Measurements from ENCODE around the gene RCL1.

RCL1 gene

DNA sequence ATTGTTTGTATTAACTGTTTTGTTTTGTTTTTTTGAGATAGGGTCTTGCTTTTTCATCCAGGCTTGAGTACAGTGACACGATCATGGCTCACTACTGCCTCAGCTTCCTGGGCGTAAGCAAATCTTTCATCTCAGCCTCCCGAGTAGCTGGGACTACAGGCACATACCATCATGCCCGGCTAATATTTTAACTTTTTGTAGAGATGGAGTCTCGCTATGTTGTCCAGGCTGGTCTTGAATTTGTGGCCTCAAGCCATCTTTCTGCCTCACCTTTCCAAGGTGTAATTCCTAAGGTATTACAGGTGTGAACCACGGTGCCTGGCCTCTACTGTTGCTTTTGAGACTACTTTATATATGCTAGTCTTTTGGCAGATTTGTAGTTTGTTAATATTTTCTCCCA is 8.4 kb downstream of the RCL1 start:
- TF ChIP-seq, protein P1, sequence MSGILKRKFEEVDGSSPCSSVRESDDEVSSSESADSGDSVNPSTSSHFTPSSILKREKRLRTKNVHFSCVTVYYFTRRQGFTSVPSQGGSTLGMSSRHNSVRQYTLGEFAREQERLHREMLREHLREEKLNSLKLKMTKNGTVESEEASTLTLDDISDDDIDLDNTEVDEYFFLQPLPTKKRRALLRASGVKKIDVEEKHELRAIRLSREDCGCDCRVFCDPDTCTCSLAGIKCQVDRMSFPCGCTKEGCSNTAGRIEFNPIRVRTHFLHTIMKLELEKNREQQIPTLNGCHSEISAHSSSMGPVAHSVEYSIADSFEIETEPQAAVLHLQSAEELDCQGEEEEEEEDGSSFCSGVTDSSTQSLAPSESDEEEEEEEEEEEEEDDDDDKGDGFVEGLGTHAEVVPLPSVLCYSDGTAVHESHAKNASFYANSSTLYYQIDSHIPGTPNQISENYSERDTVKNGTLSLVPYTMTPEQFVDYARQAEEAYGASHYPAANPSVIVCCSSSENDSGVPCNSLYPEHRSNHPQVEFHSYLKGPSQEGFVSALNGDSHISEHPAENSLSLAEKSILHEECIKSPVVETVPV (CRISPR knock-in tag; IDR thresholded peaks at IDR 0.05), result no peak
- TF ChIP-seq ZFP3 (CRISPR knock-in tag; IDR thresholded peaks at IDR 0.05) (no peak), RARB (CRISPR knock-in tag; IDR thresholded peaks at IDR 0.05) (no peak), ISL1 (CRISPR knock-in tag; IDR thresholded peaks at IDR 0.05) (no peak), ZC3H10 (CRISPR knock-in tag; IDR thresholded peaks at IDR 0.05) (no peak), ZNF70 (CRISPR knock-in tag; IDR thresholded peaks at IDR 0.05) (no peak), PPARA (CRISPR knock-in tag; IDR thresholded peaks at IDR 0.05; ENCODE audit: borderline replicate concordance) (no peak), CSDC2 (CRISPR knock-in tag; IDR thresholded peaks at IDR 0.05) (no peak), BACH2 (CRISPR knock-in tag; IDR thresholded peaks at IDR 0.05; ENCODE audit: borderline replicate concordance) (no peak), TOX (CRISPR knock-in tag; IDR thresholded peaks at IDR 0.05; ENCODE audit: borderline replicate concordance) (no peak), OSR1 (CRISPR knock-in tag; IDR thresholded peaks at IDR 0.05) (no peak), TCF4 (CRISPR knock-in tag; IDR thresholded peaks at IDR 0.05; ENCODE audit: borderline replicate concordance) (no peak), ESRRG (CRISPR knock-in tag; IDR thresholded peaks at IDR 0.05) (no peak)
- TF ChIP-seq, protein P2, sequence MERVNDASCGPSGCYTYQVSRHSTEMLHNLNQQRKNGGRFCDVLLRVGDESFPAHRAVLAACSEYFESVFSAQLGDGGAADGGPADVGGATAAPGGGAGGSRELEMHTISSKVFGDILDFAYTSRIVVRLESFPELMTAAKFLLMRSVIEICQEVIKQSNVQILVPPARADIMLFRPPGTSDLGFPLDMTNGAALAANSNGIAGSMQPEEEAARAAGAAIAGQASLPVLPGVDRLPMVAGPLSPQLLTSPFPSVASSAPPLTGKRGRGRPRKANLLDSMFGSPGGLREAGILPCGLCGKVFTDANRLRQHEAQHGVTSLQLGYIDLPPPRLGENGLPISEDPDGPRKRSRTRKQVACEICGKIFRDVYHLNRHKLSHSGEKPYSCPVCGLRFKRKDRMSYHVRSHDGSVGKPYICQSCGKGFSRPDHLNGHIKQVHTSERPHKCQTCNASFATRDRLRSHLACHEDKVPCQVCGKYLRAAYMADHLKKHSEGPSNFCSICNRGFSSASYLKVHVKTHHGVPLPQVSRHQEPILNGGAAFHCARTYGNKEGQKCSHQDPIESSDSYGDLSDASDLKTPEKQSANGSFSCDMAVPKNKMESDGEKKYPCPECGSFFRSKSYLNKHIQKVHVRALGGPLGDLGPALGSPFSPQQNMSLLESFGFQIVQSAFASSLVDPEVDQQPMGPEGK (CRISPR knock-in tag; IDR thresholded peaks at IDR 0.05; ENCODE audit: borderline replicate concordance), result no peak
- TF ChIP-seq, protein P3, sequence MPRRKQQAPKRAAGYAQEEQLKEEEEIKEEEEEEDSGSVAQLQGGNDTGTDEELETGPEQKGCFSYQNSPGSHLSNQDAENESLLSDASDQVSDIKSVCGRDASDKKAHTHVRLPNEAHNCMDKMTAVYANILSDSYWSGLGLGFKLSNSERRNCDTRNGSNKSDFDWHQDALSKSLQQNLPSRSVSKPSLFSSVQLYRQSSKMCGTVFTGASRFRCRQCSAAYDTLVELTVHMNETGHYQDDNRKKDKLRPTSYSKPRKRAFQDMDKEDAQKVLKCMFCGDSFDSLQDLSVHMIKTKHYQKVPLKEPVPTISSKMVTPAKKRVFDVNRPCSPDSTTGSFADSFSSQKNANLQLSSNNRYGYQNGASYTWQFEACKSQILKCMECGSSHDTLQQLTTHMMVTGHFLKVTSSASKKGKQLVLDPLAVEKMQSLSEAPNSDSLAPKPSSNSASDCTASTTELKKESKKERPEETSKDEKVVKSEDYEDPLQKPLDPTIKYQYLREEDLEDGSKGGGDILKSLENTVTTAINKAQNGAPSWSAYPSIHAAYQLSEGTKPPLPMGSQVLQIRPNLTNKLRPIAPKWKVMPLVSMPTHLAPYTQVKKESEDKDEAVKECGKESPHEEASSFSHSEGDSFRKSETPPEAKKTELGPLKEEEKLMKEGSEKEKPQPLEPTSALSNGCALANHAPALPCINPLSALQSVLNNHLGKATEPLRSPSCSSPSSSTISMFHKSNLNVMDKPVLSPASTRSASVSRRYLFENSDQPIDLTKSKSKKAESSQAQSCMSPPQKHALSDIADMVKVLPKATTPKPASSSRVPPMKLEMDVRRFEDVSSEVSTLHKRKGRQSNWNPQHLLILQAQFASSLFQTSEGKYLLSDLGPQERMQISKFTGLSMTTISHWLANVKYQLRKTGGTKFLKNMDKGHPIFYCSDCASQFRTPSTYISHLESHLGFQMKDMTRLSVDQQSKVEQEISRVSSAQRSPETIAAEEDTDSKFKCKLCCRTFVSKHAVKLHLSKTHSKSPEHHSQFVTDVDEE (CRISPR knock-in tag; IDR thresholded peaks at IDR 0.05), result no peak
- TF ChIP-seq, protein P4, sequence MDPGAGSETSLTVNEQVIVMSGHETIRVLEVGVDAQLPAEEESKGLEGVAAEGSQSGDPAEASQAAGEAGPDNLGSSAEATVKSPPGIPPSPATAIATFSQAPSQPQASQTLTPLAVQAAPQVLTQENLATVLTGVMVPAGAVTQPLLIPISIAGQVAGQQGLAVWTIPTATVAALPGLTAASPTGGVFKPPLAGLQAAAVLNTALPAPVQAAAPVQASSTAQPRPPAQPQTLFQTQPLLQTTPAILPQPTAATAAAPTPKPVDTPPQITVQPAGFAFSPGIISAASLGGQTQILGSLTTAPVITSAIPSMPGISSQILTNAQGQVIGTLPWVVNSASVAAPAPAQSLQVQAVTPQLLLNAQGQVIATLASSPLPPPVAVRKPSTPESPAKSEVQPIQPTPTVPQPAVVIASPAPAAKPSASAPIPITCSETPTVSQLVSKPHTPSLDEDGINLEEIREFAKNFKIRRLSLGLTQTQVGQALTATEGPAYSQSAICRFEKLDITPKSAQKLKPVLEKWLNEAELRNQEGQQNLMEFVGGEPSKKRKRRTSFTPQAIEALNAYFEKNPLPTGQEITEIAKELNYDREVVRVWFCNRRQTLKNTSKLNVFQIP (CRISPR knock-in tag; IDR thresholded peaks at IDR 0.05; ENCODE audit: borderline replicate concordance, low read depth), result no peak
- no peak for ATAC-seq

DNA sequence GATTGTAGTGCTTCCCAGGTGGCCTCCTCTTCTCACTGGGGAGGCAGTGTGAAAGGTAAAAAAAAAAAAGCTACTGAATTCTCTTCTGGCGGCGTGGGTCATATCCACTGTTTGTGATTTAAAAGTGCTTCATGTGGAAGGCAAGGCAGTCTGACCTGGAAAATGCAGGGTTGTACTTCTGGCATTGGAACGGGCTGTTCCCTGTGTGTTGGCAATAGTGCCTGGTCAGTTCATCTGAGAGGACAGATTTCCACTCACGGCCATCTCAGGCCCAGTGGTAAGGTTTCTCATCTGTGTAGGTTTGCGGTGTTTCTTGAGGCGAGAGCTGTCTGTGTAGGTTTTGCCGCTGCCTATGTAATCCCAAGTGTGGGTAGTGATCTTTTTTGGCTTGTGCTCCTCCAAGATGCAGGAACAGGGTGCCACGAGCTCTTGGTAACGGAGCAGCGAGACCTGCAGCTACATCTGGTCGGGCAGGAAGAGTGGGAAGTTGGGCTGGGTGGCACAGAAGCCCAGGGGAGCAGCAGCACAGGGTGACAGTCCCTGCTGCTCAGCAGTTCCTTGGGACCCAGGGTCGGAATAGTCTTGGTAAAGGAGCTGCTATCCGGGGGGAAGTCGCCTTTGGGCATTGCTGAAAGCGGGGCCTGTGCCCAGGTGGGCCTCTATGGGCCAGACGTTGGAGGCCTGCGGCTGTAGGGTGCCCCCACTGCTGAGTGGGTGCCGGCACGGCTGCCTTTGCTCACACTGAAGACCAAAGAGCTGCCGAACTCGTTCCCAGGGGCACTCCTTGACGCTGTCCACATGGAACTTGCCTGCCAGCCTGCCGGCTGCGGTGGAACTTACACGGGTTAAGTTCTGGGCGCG is 11.2 kb downstream of the RCL1 start:
- TF ChIP-seq, protein P4 (CRISPR knock-in tag; IDR thresholded peaks at IDR 0.05; ENCODE audit: borderline replicate concordance, low read depth), result no peak
- TF ChIP-seq SNAI2 (CRISPR knock-in tag; IDR thresholded peaks at IDR 0.05), result no peak
- no peak for TF ChIP-seq ZNF8 (CRISPR knock-in tag; IDR thresholded peaks at IDR 0.05)
- no peak for TF ChIP-seq ESRRG (CRISPR knock-in tag; IDR thresholded peaks at IDR 0.05)
- no peak for TF ChIP-seq GLIS3 (CRISPR knock-in tag; IDR thresholded peaks at IDR 0.05)
- ATAC-seq, result no peak

DNA sequence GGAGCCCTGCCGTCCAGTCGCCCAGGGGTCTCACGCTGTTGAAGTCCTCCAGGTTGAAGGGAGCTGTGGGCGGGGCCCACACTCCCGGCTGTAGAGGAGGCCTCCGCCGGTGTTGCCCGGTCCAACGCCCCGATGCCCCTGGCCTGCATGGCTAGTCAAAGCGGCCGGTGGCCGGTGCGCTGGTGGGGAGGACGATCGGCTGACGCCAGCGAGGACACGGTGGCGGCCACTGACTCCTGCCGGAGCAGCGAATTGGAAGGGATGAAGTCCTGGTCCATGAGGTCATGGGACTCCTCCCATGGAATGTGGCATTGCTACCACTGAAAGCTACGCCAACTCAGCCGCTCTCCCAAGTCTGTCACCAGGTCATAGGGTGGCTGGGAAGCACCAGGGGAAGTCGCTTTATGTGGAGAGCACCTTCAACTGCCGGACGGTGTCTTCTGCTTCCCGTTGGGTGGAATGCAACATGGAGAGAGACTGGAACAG is 11.8 kb downstream of the RCL1 start:
- no peak for ATAC-seq
- TF ChIP-seq ZC3H10 (CRISPR knock-in tag; IDR thresholded peaks at IDR 0.05) (no peak), RARB (CRISPR knock-in tag; IDR thresholded peaks at IDR 0.05) (no peak), ESRRG (CRISPR knock-in tag; IDR thresholded peaks at IDR 0.05) (no peak), TOX (CRISPR knock-in tag; IDR thresholded peaks at IDR 0.05; ENCODE audit: borderline replicate concordance) (no peak), GLIS3 (CRISPR knock-in tag; IDR thresholded peaks at IDR 0.05) (no peak), ZFP3 (CRISPR knock-in tag; IDR thresholded peaks at IDR 0.05) (no peak), ISL1 (CRISPR knock-in tag; IDR thresholded peaks at IDR 0.05) (no peak), CSDC2 (CRISPR knock-in tag; IDR thresholded peaks at IDR 0.05) (no peak), ZFP30 (CRISPR knock-in tag; IDR thresholded peaks at IDR 0.05) (no peak), OSR1 (CRISPR knock-in tag; IDR thresholded peaks at IDR 0.05) (no peak), ARNTL (CRISPR knock-in tag; IDR thresholded peaks at IDR 0.05; ENCODE audit: borderline replicate concordance, low read depth) (no peak), ZNF565 (CRISPR knock-in tag; conservative IDR thresholded peaks at IDR 0.05; ENCODE audit: low read depth) (no peak)
- TF ChIP-seq, protein P1 (CRISPR knock-in tag; IDR thresholded peaks at IDR 0.05), result no peak
- TF ChIP-seq, protein P3 (CRISPR knock-in tag; IDR thresholded peaks at IDR 0.05), result no peak
